ENCODE data around the gene PCDHGA9. TPM values are rescaled to one million over a fixed set of nuclear protein-coding genes. Genes with fewer than 3 reads are reported as not detected.

The PCDHGA9 gene
- total RNA-seq, 2 donors from 2014 or later, result 3.9 to 7.7 TPM

DNA sequence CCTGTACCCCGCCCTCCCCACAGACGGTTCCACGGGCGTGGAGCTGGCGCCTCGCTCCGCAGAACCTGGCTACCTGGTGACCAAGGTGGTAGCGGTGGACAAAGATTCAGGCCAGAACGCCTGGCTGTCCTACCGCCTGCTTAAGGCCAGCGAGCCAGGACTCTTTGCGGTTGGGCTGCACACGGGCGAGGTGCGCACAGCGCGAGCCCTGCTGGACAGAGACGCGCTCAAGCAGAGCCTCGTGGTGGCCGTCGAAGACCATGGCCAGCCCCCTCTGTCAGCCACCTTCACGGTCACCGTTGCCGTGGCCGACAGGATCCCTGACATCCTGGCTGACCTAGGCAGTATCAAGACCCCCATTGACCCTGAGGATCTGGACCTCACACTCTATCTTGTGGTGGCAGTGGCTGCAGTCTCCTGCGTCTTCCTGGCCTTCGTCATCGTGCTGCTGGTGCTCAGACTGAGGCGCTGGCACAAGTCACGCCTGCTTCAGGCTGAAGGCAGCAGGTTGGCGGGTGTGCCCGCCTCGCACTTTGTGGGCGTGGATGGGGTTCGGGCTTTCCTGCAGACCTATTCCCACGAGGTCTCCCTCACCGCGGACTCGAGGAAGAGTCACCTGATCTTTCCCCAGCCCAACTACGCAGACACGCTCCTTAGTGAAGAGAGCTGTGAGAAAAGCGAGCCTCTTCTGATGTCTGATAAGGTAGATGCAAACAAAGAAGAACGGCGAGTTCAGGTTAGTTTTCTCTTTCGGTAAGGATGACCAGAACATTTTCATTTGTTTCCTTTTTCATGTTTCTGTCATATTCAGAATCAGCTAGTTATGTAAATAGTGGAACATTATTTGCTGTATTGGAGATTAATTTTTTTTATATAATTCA, 36.3 kb upstream of the PCDHGA9 start:
- no peaks in the 10 kb centered on the region for H3K9me3 ChIP-seq
- no peak overlapping the region for H3K4me3 ChIP-seq
- TF ChIP-seq POLR2A (IDR thresholded peaks at IDR 0.05) (no peak), POLR2AphosphoS5 (IDR thresholded peaks at IDR 0.05) (no peak)
- TF ChIP-seq, protein P1, sequence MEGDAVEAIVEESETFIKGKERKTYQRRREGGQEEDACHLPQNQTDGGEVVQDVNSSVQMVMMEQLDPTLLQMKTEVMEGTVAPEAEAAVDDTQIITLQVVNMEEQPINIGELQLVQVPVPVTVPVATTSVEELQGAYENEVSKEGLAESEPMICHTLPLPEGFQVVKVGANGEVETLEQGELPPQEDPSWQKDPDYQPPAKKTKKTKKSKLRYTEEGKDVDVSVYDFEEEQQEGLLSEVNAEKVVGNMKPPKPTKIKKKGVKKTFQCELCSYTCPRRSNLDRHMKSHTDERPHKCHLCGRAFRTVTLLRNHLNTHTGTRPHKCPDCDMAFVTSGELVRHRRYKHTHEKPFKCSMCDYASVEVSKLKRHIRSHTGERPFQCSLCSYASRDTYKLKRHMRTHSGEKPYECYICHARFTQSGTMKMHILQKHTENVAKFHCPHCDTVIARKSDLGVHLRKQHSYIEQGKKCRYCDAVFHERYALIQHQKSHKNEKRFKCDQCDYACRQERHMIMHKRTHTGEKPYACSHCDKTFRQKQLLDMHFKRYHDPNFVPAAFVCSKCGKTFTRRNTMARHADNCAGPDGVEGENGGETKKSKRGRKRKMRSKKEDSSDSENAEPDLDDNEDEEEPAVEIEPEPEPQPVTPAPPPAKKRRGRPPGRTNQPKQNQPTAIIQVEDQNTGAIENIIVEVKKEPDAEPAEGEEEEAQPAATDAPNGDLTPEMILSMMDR (IDR thresholded peaks at IDR 0.05), result no peak
- intact Hi-C loops (cut with DNase I), result no loop called here
- no peak for DNase-seq (ENCODE audit: low spot score)
- H3K27ac ChIP-seq, result no peak overlapping the region
- H3K4me1 ChIP-seq (replicated peaks), result no peaks in the 10 kb centered on the region
- 20% methylated on average over 31 of the region's 46 CpGs for WGBS
- peaks cover 17% of the 10 kb centered on the region for H3K27me3 ChIP-seq (replicated peaks; ENCODE audit: insufficient read depth)
- no peaks in the 10 kb centered on the region for H3K36me3 ChIP-seq

DNA sequence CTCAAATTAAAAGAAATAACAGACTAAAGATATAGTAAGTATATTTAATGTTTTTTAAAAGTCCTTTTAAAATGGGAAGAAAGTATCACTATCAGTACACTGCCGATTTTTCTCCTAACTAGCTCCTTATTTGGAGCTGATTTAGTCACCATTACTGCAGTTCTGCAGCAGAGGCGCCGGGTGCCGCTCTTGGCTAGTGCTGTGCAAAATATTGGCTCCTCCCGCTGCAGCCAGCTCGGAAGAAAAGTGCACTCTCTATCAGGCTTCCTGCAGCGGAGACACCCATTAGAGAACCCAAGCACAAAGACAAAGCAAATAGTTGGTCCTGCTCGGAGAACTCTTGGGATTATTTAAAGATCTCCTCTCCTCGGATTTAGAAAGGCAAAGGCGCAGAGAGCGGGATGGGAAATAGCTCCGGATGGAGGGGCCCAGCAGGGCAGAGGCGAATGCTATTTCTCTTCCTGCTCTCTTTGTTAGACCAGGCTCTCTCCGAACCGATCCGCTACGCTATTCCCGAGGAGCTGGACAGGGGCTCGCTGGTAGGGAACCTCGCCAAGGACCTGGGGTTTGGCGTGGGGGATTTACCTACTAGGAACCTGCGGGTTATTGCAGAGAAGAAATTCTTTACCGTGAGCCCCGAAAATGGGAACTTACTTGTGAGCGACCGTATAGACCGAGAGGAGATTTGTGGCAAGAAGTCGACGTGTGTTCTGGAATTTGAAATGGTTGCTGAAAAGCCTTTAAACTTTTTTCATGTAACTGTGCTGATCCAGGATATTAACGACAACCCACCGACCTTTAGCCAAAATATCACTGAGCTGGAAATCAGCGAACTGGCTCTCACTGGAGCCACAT, 32.4 kb upstream of the PCDHGA9 start, which contains the start of gene PCDHGB3:
Gene PCDHGB3, plus strand, starts transcription at position 249 of the 855 bp plus-strand sequence. Its CDS starts 153 bp downstream, at position 402.
- intact Hi-C loops (cut with DNase I), result no loop called here
- 17% methylated on average over 32 of the region's 32 CpGs for WGBS
- Histone ChIP-seq H3K9me3 (no peaks in the 10 kb centered on the region), H3K27ac (no peak within 1 kb of the TSS), H3K27me3 (replicated peaks; ENCODE audit: insufficient read depth) (peaks cover 8% of the 10 kb centered on the region), H3K4me1 (replicated peaks) (no peaks in the 10 kb centered on the region), H3K4me3 (no peak within 1 kb of the TSS), H3K36me3 (no peaks in the 10 kb centered on the region)
- no peak for DNase-seq (ENCODE audit: low spot score)
- TF ChIP-seq, protein P1 (IDR thresholded peaks at IDR 0.05), result peak in 1 of 4 experiments; percentile 21
- TF ChIP-seq POLR2AphosphoS5 (IDR thresholded peaks at IDR 0.05), result no peak

DNA sequence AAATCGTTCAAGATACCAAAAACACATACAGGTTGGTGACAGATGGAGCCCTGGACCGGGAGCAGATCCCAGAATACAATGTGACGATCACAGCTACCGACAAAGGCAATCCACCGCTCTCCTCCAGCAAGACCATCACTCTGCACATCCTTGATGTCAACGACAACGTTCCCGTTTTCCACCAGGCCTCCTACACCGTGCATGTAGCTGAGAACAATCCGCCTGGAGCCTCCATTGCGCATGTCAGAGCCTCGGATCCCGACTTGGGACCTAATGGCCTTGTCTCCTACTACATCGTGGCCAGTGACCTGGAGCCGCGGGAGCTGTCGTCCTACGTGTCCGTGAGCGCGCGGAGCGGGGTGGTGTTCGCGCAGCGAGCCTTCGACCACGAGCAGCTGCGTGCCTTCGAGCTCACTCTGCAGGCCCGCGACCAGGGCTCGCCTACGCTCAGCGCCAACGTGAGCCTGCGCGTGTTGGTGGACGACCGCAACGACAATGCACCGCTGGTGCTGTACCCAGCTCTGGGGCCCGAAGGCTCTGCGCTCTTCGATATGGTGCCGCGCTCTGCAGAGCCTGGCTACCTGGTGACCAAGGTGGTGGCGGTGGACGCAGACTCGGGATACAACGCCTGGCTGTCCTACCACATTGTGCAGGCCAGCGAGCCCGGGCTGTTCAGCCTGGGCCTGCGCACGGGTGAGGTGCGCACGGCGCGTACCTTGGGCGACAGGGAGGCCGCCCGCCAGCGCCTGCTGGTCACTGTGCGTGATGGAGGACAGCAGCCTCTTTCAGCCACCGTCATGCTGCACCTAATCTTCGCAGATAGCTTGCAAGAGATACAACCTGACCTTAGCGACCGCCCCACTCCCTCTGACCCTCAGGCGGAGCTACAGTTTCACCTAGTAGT, 30.8 kb upstream of the PCDHGA9 start:
- no peaks in the 10 kb centered on the region for H3K4me1 ChIP-seq (replicated peaks)
- no peak for TF ChIP-seq POLR2AphosphoS5 (IDR thresholded peaks at IDR 0.05)
- TF ChIP-seq POLR2A (IDR thresholded peaks at IDR 0.05), result no peak
- TF ChIP-seq, protein P1 (IDR thresholded peaks at IDR 0.05), result no peak
- H3K36me3 ChIP-seq, result no peaks in the 10 kb centered on the region
- DNase-seq (ENCODE audit: low spot score), result no peak
- H3K27me3 ChIP-seq (replicated peaks; ENCODE audit: insufficient read depth), result peaks cover 4% of the 10 kb centered on the region
- intact Hi-C loops (cut with DNase I), result no loop called here
- no peak overlapping the region for H3K27ac ChIP-seq
- H3K9me3 ChIP-seq, result no peaks in the 10 kb centered on the region
- WGBS, result 18% methylated on average over 41 of the region's 69 CpGs
- no peak overlapping the region for H3K4me3 ChIP-seq

DNA sequence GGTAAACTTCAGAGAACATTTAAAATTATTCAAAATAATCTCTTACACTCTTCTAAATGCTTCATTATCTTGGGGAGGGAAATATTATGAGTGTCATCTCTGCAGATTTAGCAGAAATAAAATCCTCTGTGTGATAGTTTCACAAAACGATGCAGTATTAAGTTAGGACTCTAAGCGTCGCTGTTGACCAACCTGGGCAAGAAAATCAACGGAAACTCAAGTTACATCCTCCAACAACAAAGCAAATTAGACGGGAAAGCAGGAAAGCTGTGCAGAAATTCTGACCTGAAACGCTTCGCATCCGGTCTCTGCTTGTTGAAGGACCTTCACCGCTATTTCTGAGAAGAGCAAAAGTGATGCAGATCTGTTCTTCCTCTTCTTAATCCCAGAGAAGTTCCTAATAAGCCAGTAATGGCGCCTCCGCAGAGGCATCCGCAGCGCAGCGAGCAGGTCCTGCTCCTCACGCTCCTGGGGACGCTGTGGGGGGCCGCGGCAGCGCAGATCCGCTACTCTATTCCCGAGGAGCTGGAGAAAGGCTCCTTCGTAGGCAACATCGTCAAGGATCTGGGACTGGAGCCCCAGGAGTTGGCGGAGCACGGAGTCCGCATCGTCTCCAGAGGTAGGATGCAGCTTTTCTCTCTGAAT, 28.8 kb upstream of the PCDHGA9 start, which contains the start of gene PCDHGA6:
Gene PCDHGA6, plus strand, starts transcription at position 219 of the 645 bp plus-strand sequence. Its CDS starts 193 bp downstream, at position 412.
- TF ChIP-seq POLR2AphosphoS5 (IDR thresholded peaks at IDR 0.05), result no peak
- TF ChIP-seq, protein P1 (IDR thresholded peaks at IDR 0.05), result peak in 2 of 4 experiments; percentile 10 to 17
- Histone ChIP-seq H3K9me3 (no peaks in the 10 kb centered on the region), H3K36me3 (no peaks in the 10 kb centered on the region), H3K27me3 (replicated peaks; ENCODE audit: insufficient read depth) (peaks cover 4% of the 10 kb centered on the region), H3K4me1 (replicated peaks) (no peaks in the 10 kb centered on the region), H3K27ac (no peak within 1 kb of the TSS), H3K4me3 (no peak within 1 kb of the TSS)
- DNase-seq (ENCODE audit: low spot score), result no peak
- 13% methylated on average over 27 of the region's 27 CpGs for WGBS
- intact Hi-C loops (cut with DNase I), result no loop called here
